IMR-90 (cell line): Measurements from ENCODE around the gene LAMB1. TPM values are rescaled to one million over a fixed set of nuclear protein-coding genes. Genes with fewer than 3 reads are reported as not detected.

Source experiments
- ATAC-seq: fragments of 200-7000 bp; cut with Tn5 transposase; 2 replicates; pipeline ENCODE4 v1.9.1; 2020; ENCODE audit warnings: low read depth, mild to moderate bottlenecking, moderate library complexity
- BruUV-seq: library from RNA; stranded (reverse); fragments of 400-500 nt; replicated peaks from 2 replicates; lab custom pipeline; 2021; lab: Mats Ljungman, UMichigan
- CTCF ChIA-PET: fragments of 300-600 bp; formaldehyde crosslinking; extraction: SDS; loops from one replicate; lab custom pipeline; 2021; ENCODE audit warnings: antibody characterized with exemption; lab: Yijun Ruan, JAX
- POLR2A ChIA-PET: fragments of 300-600 bp; sonication (Branson Sonifier 250); formaldehyde crosslinking; loops from one replicate; lab custom pipeline; 2022; ENCODE audit warnings: antibody characterized with exemption; ENCODE audit not compliant: unreplicated experiment; lab: Charles Lee
- DNase-seq: peaks from one replicate; pipeline ENCODE4 v3.0.0; 2013
- H2AFZ ChIP-seq: replicated peaks from 2 replicates; pipeline ENCODE3; 2013; ENCODE audit warnings: low read length, mild to moderate bottlenecking; ENCODE audit not compliant: poor library complexity
- H2AK5ac ChIP-seq: 2 replicates; pipeline ENCODE4 v1.6.1; 2013; ENCODE audit warnings: low read depth, low read length, inconsistent platforms
- H2AK9ac ChIP-seq: replicated peaks from 2 replicates; pipeline ENCODE3; 2013; ENCODE audit warnings: mild to moderate bottlenecking, low read depth, low read length, moderate library complexity; ENCODE audit not compliant: poor library complexity
- H2BK120ac ChIP-seq: 2 replicates; pipeline ENCODE4 v1.6.1; 2013; ENCODE audit warnings: low read depth, low read length, inconsistent platforms
- H2BK15ac ChIP-seq: 3 replicates; pipeline ENCODE4 v1.6.1; 2013; ENCODE audit warnings: low read depth, low read length, inconsistent platforms
- H2BK20ac ChIP-seq: 2 replicates; pipeline ENCODE4 v1.6.1; 2013; ENCODE audit warnings: low read depth, mild to moderate bottlenecking, inconsistent platforms, low read length, moderate library complexity
- H2BK5ac ChIP-seq: 2 replicates; pipeline ENCODE4 v1.6.1; 2013; ENCODE audit warnings: mild to moderate bottlenecking, low read depth, low read length, inconsistent platforms; ENCODE audit not compliant: poor library complexity, severe bottlenecking
- H3K14ac ChIP-seq: replicated peaks from 2 replicates; pipeline ENCODE4 v1.6.1; 2013; ENCODE audit warnings: low read depth, low read length, inconsistent platforms
- H3K18ac ChIP-seq: 2 replicates; pipeline ENCODE4 v1.6.1; 2013; ENCODE audit warnings: low read depth, low read length, control low read depth
- H3K23ac ChIP-seq: 2 replicates; pipeline ENCODE4 v1.6.1; 2013; ENCODE audit warnings: low read depth, low read length, inconsistent platforms
- H3K27ac ChIP-seq: 2 replicates; pipeline ENCODE4 v1.5.1; 2013; ENCODE audit warnings: mild to moderate bottlenecking, control low read depth, low read length; ENCODE audit not compliant: insufficient read depth
- H3K27me3 ChIP-seq: 2 replicates; pipeline ENCODE4 v1.6.1; 2013; ENCODE audit warnings: low read length; ENCODE audit not compliant: control insufficient read depth, insufficient read depth
- H3K36me3 ChIP-seq: 2 replicates; pipeline ENCODE4 v1.6.1; 2013; ENCODE audit warnings: low read length, mixed read lengths; ENCODE audit not compliant: control insufficient read depth, insufficient read depth
- H3K4ac ChIP-seq: 2 replicates; pipeline ENCODE4 v1.6.1; 2013; ENCODE audit warnings: low read depth, low read length, inconsistent platforms
- H3K4me1 ChIP-seq: 2 replicates; pipeline ENCODE4 v1.6.1; 2013; ENCODE audit warnings: low read length, mixed read lengths; ENCODE audit not compliant: control insufficient read depth, insufficient read depth
- H3K4me2 ChIP-seq: 2 replicates; pipeline ENCODE4 v1.6.1; 2013; ENCODE audit warnings: low read depth, mild to moderate bottlenecking, control low read depth, low read length, moderate library complexity
- H3K4me3 ChIP-seq: 2 replicates; pipeline ENCODE4 v1.5.1; 2013; ENCODE audit warnings: low read depth, mild to moderate bottlenecking, control low read depth, low read length, moderate library complexity; ENCODE audit not compliant: insufficient read depth
- H3K56ac ChIP-seq: 2 replicates; pipeline ENCODE4 v1.6.1; 2013; ENCODE audit warnings: low read length, inconsistent platforms; ENCODE audit not compliant: insufficient read depth; ENCODE audit errors: extremely low read depth
- H3K79me1 ChIP-seq, 2 experiments: 2 replicates each; pipeline ENCODE4 v1.6.1; 2013; ENCODE audit warnings: low read length in 2 of 2, inconsistent platforms in 1 of 2, low read depth in 1 of 2
- H3K9ac ChIP-seq: 2 replicates; pipeline ENCODE4 v1.6.1; 2013; ENCODE audit warnings: low read depth, low read length, control low read depth
- H3K9me1 ChIP-seq: 2 replicates; pipeline ENCODE4 v1.6.1; 2013; ENCODE audit warnings: low read length, inconsistent platforms; ENCODE audit not compliant: insufficient read depth
- H3K9me3 ChIP-seq: 2 replicates; pipeline ENCODE4 v1.6.1; 2013; ENCODE audit warnings: low read length; ENCODE audit not compliant: control insufficient read depth, insufficient read depth
- H4K20me1 ChIP-seq: 2 replicates; pipeline ENCODE4 v1.6.1; 2013; ENCODE audit warnings: low read length, inconsistent platforms; ENCODE audit not compliant: insufficient read depth
- H4K5ac ChIP-seq: 2 replicates; pipeline ENCODE4 v1.6.1; 2013; ENCODE audit warnings: mild to moderate bottlenecking, low read depth, low read length, control low read depth
- H4K8ac ChIP-seq, 2 experiments: 2 replicates each; pipeline ENCODE4 v1.6.1; 2013; ENCODE audit warnings: low read depth in 2 of 2, low read length in 2 of 2, control low read depth in 1 of 2, inconsistent platforms in 1 of 2
- H4K91ac ChIP-seq: 2 replicates; pipeline ENCODE4 v1.6.1; 2013; ENCODE audit warnings: low read depth, low read length, inconsistent platforms; ENCODE audit not compliant: insufficient read depth
- CHD1 ChIP-seq: IDR thresholded peaks from 2 replicates; pipeline ENCODE4 v1.6.1; 2012; ENCODE audit warnings: low read depth, low read length, improper control_type of control experiment
- FOS ChIP-seq: fragments of 150-350 bp; IDR thresholded peaks from 2 replicates; pipeline ENCODE4 v1.6.1; 2016; ENCODE audit warnings: low read depth, low read length
- MAZ ChIP-seq: IDR thresholded peaks from 2 replicates; pipeline ENCODE4 v1.6.1; 2012; ENCODE audit warnings: low read depth, mild to moderate bottlenecking, low read length, improper control_type of control experiment, moderate library complexity, borderline replicate concordance
- MXI1 ChIP-seq: IDR thresholded peaks from 2 replicates; pipeline ENCODE4 v1.6.1; 2012; ENCODE audit warnings: low read depth, mild to moderate bottlenecking, low read length, moderate library complexity, borderline replicate concordance
- NFE2L2 ChIP-seq: fragments of 150-350 bp; IDR thresholded peaks from 2 replicates; pipeline ENCODE4 v1.6.1; 2016; ENCODE audit warnings: low read depth, mild to moderate bottlenecking, low read length
- POLR2A ChIP-seq: IDR thresholded peaks from 2 replicates; pipeline ENCODE4 v1.6.1; 2012; ENCODE audit warnings: mild to moderate bottlenecking, low read depth, low read length
- RCOR1 ChIP-seq: IDR thresholded peaks from 2 replicates; pipeline ENCODE4 v1.6.1; 2012; ENCODE audit warnings: mild to moderate bottlenecking, low read length, improper control_type of control experiment; ENCODE audit not compliant: insufficient replicate concordance
- RFX5 ChIP-seq: IDR thresholded peaks from 2 replicates; pipeline ENCODE4 v1.8.0; 2012; ENCODE audit warnings: low read depth, mild to moderate bottlenecking, low read length, moderate library complexity
- SMC3 ChIP-seq: fragments of 150-350 bp; IDR thresholded peaks from 2 replicates; pipeline ENCODE4 v1.6.1; 2016; ENCODE audit warnings: low read depth, mild to moderate bottlenecking, antibody characterized with exemption, low read length, moderate library complexity
- USF2 ChIP-seq: fragments of 150-350 bp; IDR thresholded peaks from 2 replicates; pipeline ENCODE4 v1.6.1; 2017; ENCODE audit warnings: mild to moderate bottlenecking, antibody characterized with exemption, low read length, low read depth
- WGBS, 2 experiments: methylation state at CpG; one replicate each; pipeline versions ENCODE4 v1.1.5 to v1.1.7; 2013; ENCODE audit warnings: missing lambda C conversion rate in 2 of 2; ENCODE audit not compliant: insufficient read length in 1 of 2; ENCODE audit errors: extremely low coverage in 2 of 2; 5-methylcytosine and 5-hydroxymethylcytosine counted together
- dilution Hi-C: fragments of 300-500 bp; cut with HindIII; formaldehyde crosslinking; loops from one replicate; pipeline ENCODE4 v1.14.3; 2018; ENCODE audit warnings: low sequenced_read_pairs; ENCODE audit not compliant: unreplicated experiment
- in situ Hi-C: fragments of 300-500 bp; cut with MboI; formaldehyde crosslinking; loops from 3 replicates; pipeline ENCODE4 v1.14.3; 2019; ENCODE audit warnings: low sequenced_read_pairs, inconsistent platforms, mixed read lengths
- intact Hi-C: fragments of 100-400 bp; cut with micrococcal nuclease; formaldehyde crosslinking; loops from 2 replicates; pipeline ENCODE4 v1.10.0; 2022
- polyA plus RNA-seq, 3 experiments: library from polyadenylated mRNA; depleted of rRNA; stranded (reverse); fragments of >200 nt; gene quantifications; 2 replicates each; pipeline ENCODE4 v1.2.3, GENCODE V29; 2012; ENCODE audit warnings: low replicate concordance in 1 of 3
- total RNA-seq: library from RNA; depleted of rRNA; stranded (reverse); fragments of >200 nt; gene quantifications from 2 replicates; pipeline ENCODE4 v1.2.3, GENCODE V29; 2012

Gene LAMB1
- total and polyA plus RNA-seq, 2 of the 4 experiments (the other 2 are of a cell fraction), result 114 to 117 TPM

- in situ Hi-C loops, result no loop called here
- H3K4me1 ChIP-seq, result peaks cover 6% of the 10 kb centered on the region
- H2AK5ac ChIP-seq, result no peak overlapping the region
- H4K20me1 ChIP-seq, result no peaks in the 10 kb centered on the region
- no peaks in the 10 kb centered on the region for H3K36me3 ChIP-seq
- no peak overlapping the region for H3K27ac ChIP-seq
- H2BK5ac ChIP-seq, result no peak overlapping the region
- no peak for DNase-seq
- no TSS peak for BruUV-seq
- H2BK15ac ChIP-seq, result no peak overlapping the region
- dilution Hi-C loops, result no loop called here
- no peak for TF ChIP-seq POLR2A
- no peak for TF ChIP-seq FOS
- TF ChIP-seq SMC3, result no peak
- TF ChIP-seq NFE2L2, result no peak
- TF ChIP-seq MXI1, result no peak
- no peak for TF ChIP-seq MAZ
- no peak for TF ChIP-seq USF2
- no peak for TF ChIP-seq RCOR1
- TF ChIP-seq CHD1, result no peak
- TF ChIP-seq RFX5, result no peak
- ChIA-PET CTCF (no interaction called here), POLR2A (no interaction called here)
- H3K18ac ChIP-seq, result no peak overlapping the region
- no peaks in the 10 kb centered on the region for H3K9me3 ChIP-seq
- H4K91ac ChIP-seq, result no peak overlapping the region
- no peak for ATAC-seq
- no peak overlapping the region for H2BK120ac ChIP-seq
- H3K56ac ChIP-seq, result no peak overlapping the region
- no peaks in the 10 kb centered on the region for H3K79me1 ChIP-seq
- no peak overlapping the region for H4K8ac ChIP-seq
- no peak overlapping the region for H4K5ac ChIP-seq
- H3K4me2 ChIP-seq, result no peak overlapping the region
- H3K14ac ChIP-seq, result no peak overlapping the region
- H3K4ac ChIP-seq, result no peak overlapping the region
- no peak overlapping the region for H2AFZ ChIP-seq
- WGBS, 2 experiments, result 95% methylated on average over 2 of the region's 6 CpGs; no CpG with 5 or more reads in 1 of the 2 experiments
- no peaks in the 10 kb centered on the region for H3K27me3 ChIP-seq
- intact Hi-C loops, result no loop called here
- no peak overlapping the region for H3K4me3 ChIP-seq
- H3K9me1 ChIP-seq, result peaks cover 2% of the 10 kb centered on the region; the same call in 1 of the 2 replicates
- H2BK20ac ChIP-seq, result peak overlapping the region; percentile 25; the same call in 1 of the 2 replicates
- H2AK9ac ChIP-seq, result no peak overlapping the region
- no peak overlapping the region for H3K9ac ChIP-seq
- H3K23ac ChIP-seq, result no peak overlapping the region
Observed at GRCh38 chr7:108046952-108047506, 44.1 kb upstream of the LAMB1 start.
